OCI-M2 (cell line): ENCODE data around the gene SPCS3.
A peak's percentile ranks its signal among the peaks of the same experiment; 100 is the strongest.
"Not testable (repeated sequence)": the region's sequence is repeated elsewhere in the genome, so short reads cannot be mapped to it uniquely, and the experiment has no call there.

Source experiments
- DNase-seq: peaks from one replicate; lab custom pipeline; 2025; ENCODE audit not compliant: unreplicated experiment; lab: John Stamatoyannopoulos, UW

Gene SPCS3

GRCh38 chr4:176319704-176320339, at the start of gene SPCS3:
Gene SPCS3, plus strand, starts transcription at chr4:176319966. Its CDS starts 111 bp downstream, at chr4:176320077.
- peak; percentile 52 for DNase-seq

GRCh38 chr4:176270669-176271068, 49.1 kb upstream of the SPCS3 start:
- DNase-seq, result no peak

- no peak for DNase-seq
Observed at GRCh38 chr4:176271749-176272148, 48.0 kb upstream of the SPCS3 start.

- no peak for DNase-seq
Observed at GRCh38 chr4:176272799-176273198, 47.0 kb upstream of the SPCS3 start.

GRCh38 chr4:176273736-176274135, 46.0 kb upstream of the SPCS3 start:
- DNase-seq, result no peak

GRCh38 chr4:176274441-176274840, 45.3 kb upstream of the SPCS3 start:
- no peak for DNase-seq

GRCh38 chr4:176276710-176277109, 43.1 kb upstream of the SPCS3 start:
- DNase-seq, result no peak

GRCh38 chr4:176277162-176277904, 42.4 kb upstream of the SPCS3 start:
- DNase-seq, result no peak

- not testable (repeated sequence) for DNase-seq
Observed at GRCh38 chr4:176279560-176279959, 40.2 kb upstream of the SPCS3 start.

- DNase-seq, result no peak
Observed at GRCh38 chr4:176286728-176287127, 33.0 kb upstream of the SPCS3 start.

- DNase-seq, result no peak
Observed at GRCh38 chr4:176287546-176287945, 32.2 kb upstream of the SPCS3 start.

- no peak for DNase-seq
Observed at GRCh38 chr4:176288020-176288419, 31.7 kb upstream of the SPCS3 start.

- no peak for DNase-seq
Observed at GRCh38 chr4:176289561-176289960, 30.2 kb upstream of the SPCS3 start.

GRCh38 chr4:176290520-176290919, 29.2 kb upstream of the SPCS3 start:
- no peak for DNase-seq

- no peak for DNase-seq
Observed at GRCh38 chr4:176291748-176292147, 28.0 kb upstream of the SPCS3 start.

GRCh38 chr4:176292920-176293319, 26.8 kb upstream of the SPCS3 start:
- no peak for DNase-seq

- DNase-seq, result no peak
Observed at GRCh38 chr4:176293660-176294059, 26.1 kb upstream of the SPCS3 start.

- not testable (repeated sequence) for DNase-seq
Observed at GRCh38 chr4:176295907-176296306, 23.9 kb upstream of the SPCS3 start.

- DNase-seq, result no peak
Observed at GRCh38 chr4:176298664-176299063, 21.1 kb upstream of the SPCS3 start.

- DNase-seq, result no peak
Observed at GRCh38 chr4:176300036-176300435, 19.7 kb upstream of the SPCS3 start.

- no peak for DNase-seq
Observed at GRCh38 chr4:176300565-176300964, 19.2 kb upstream of the SPCS3 start.
